ENCODE measurements around the gene IGHMBP2.

DNA sequence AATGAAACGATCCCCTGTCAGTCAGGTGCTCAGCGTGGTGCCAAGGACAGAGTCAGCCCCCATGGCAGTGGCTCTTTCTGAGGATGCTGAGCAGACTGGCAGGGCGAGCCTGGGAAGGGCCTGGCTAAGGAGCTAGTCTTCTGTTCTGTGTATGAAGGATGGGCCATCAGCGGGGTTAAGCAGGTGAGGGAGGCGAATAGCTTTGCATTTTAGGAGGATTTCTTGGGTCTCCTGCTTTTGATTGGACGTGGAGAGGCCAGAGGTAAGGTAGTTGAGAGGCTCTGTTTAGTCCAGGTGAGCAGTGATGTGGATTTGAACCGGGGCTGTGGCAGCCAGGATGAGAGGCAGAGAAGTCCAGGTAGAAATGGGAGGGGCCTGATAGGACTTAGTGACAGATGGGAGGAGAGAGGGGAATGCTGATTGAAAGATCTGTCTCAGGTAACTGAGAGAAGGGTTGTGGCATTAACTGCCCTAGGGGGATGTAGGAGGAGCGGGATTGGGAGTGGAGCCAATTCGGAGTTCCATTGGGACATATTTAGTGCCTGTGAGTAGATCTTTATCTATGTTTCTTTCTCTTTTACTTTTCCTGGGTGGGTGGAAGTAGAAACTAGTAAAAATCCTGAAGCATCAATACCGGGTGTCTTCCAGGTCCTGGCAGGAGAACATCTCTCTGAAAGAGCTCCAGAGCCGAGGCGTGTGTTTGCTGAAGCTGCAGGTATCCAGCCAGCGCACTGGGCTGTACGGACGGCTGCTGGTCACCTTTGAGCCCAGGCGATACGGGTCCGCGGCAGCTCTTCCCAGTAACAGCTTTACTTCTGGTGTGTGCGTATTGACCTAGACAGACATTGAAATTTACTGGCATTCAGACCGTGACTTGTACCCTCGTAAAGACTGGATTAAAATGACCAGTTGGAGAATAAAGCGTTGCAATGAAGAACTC is 2.0 kb downstream of the IGHMBP2 start:
- TF ChIP-seq, protein P1, sequence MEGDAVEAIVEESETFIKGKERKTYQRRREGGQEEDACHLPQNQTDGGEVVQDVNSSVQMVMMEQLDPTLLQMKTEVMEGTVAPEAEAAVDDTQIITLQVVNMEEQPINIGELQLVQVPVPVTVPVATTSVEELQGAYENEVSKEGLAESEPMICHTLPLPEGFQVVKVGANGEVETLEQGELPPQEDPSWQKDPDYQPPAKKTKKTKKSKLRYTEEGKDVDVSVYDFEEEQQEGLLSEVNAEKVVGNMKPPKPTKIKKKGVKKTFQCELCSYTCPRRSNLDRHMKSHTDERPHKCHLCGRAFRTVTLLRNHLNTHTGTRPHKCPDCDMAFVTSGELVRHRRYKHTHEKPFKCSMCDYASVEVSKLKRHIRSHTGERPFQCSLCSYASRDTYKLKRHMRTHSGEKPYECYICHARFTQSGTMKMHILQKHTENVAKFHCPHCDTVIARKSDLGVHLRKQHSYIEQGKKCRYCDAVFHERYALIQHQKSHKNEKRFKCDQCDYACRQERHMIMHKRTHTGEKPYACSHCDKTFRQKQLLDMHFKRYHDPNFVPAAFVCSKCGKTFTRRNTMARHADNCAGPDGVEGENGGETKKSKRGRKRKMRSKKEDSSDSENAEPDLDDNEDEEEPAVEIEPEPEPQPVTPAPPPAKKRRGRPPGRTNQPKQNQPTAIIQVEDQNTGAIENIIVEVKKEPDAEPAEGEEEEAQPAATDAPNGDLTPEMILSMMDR (IDR thresholded peaks at IDR 0.05): no peak
- no peak for TF ChIP-seq POLR2A (IDR thresholded peaks at IDR 0.05)
